Daoy (cell line): ENCODE data around the gene AKAP9. TPM values are rescaled to one million over a fixed set of nuclear protein-coding genes. Genes with fewer than 3 reads are reported as not detected.
"Not testable (repeated sequence)": the region's sequence is repeated elsewhere in the genome, so short reads cannot be mapped to it uniquely, and the experiment has no call there.

Source experiments
- DNase-seq: peaks from one replicate; pipeline ENCODE4 v3.0.0-alpha.2; 2015; ENCODE audit warnings: low read depth
- total RNA-seq: library from RNA; depleted of rRNA; stranded (reverse); fragments of >200 nt; shearing (Covaris generic); gene quantifications from 2 replicates; pipeline ENCODE4 v1.2.3, GENCODE V29; 2014

Gene AKAP9
- total RNA-seq, 1 experiment from 2014 or later = 34.2 TPM

DNA sequence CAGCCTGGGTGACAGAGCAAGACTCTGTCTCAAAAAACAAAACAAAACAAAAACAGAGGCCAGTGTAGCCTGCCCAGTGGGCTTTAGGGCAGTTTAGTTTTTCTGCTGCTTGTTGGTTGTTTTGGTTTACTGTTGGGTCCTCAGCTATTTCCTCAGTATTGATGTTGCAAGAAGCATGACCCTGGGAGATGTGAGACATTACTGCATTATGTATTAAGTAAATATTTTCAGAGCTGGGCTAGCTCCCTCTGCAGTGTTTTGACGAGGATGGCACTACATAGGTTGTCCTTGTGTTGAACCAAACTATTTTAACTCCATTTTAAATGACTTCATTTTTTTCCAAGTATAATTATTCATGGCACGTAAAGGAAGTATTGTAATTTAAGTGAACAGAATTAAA, 4.8 kb downstream of the AKAP9 start:
- DNase-seq = no peak

DNA sequence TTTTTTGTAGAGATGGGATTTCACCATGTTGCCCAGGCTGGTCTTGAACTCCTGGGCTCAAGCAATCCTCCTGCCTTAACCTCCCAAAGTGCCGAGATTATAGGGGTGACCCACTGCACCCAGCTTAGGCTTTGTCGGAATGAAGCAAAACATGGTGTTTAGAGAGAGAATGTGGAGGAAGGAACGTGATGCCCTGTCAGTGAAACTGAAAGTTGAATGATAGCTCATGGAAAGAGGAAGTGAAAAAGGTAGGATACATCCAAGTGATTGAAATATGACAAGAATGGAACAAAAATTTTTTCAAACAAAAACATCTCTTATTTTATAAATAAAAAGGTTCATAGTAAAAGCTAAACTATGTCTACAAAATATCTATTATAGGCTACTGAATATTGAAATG, 5.9 kb downstream of the AKAP9 start:
- no peak for DNase-seq

DNA sequence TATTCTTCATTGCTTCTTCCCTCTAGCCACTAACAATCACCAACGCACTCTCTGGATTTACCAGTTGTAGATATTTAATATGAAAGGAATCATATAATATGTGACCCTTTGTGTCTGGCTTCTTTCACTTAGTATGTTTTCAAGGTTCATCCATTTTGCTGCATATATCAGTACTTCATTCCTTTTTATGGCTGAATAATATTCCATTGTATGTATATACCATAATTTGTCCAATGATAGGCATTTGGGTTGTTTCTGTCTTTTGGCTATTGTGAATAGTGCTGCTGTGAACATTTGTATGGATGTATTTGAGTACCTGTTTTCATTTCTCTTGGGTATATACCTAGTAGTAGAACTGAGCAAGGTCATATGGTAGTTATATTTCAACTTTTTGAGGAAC, 7.3 kb downstream of the AKAP9 start:
- no peak for DNase-seq

DNA sequence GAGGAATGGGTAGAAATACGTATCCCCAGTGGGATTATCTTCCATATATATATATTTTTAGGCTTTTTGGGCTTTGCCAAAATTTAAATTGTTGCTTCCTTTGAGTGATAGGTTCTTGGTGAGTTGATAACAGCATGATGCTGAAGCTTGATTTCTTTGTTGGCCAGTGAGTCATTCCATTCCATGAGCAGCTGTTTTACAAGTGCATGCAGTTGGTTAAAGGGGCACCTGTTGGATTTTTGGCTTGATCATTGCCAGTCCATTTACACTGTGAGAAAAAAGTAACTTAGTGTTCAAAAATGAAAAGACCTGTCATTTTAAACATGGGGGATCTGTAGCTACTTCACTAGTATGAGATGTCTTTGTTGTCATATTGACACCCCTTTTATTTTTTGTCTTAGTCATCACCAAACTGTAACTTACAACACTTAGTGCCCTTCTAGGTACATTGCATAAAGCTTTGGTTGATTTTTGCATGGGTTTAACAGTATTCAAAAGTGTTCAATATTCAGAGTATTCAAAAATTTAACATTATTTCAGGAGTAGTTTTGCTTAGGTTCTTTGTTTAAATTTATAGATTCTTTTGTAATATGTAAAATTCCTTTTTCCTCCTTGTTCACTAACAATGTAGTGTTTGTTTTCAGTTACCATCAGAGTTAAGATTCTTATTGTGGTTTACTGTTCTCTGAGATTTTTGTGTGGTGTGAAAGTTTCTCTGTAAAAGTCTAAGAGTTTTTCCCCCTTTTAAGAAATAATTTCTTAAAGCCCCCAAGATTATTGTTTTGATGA, 8.8 kb downstream of the AKAP9 start:
- DNase-seq = peak; percentile 30

DNA sequence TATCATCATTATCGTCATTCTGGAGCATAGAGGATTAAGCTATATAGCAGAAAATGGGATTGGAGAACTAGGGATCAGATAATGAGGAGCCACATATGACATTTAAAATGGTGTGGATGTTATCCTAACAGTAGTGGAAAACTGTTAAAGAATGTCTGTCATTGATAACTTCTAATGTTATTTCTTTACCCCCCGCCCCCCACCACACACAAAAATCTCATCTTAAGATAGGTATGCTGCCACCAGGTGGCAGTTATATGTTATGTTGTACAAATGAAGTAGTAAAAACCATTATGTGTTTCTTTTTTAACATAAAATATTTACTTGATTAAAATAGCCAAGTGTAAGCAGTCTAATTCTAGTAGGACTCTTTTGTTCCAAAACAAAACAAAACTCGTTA, 13.0 kb downstream of the AKAP9 start:
- no peak for DNase-seq

DNA sequence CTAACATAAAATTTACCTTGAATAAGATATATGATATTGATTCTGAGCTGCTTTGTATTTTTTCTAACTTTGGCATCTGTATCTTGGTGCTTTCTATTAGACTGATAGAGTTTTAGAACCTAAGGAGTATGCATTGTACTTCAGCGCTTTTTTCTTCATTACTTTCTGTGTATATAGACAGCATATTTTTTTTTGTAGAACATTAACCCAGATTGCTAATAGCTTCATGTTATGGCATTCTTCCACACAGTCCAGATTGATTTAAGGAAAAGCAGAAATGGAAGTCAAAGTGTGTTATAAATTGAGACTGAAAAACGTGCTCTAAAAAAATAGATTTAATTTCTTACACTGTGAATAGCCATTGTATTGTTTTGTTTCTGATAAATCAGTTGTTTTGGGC, 15.8 kb downstream of the AKAP9 start:
- DNase-seq = not testable (repeated sequence)

DNA sequence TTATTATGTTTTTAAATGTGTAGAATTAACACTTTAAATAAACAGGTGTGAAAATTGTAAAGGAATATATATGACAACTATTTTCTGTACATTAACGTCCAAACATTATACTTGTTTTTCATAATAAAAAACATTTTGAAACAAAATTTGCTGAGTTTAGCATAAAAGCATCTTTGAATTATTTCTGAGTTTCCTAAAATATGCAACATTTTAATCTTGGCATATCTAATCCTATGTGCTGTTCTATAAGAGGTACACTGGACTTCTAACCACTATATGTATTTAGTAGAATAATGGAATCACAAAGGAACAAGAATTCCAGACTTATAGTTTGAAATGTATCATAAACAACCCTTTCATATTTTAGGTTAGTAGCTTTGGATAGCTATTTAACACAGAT, 16.6 kb downstream of the AKAP9 start:
- no peak for DNase-seq

DNA sequence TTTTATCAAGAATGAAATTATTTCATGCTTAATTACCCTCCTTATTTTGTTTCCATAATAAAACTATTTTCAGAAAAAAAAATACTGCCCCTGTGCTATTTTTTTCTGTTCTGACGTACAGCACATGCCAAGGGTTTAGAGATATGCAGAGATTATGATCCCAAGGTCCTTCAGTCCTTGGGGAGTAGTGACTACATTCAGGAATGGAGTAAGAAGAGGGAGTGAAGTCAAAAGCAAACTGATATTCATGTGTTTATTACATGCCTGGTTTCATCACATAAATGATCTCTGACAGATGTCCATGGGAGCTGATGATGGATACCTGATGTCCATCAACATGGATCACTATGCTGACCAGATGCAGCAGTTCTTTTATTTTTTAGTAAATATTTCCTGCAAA, 17.2 kb downstream of the AKAP9 start:
- no peak for DNase-seq

DNA sequence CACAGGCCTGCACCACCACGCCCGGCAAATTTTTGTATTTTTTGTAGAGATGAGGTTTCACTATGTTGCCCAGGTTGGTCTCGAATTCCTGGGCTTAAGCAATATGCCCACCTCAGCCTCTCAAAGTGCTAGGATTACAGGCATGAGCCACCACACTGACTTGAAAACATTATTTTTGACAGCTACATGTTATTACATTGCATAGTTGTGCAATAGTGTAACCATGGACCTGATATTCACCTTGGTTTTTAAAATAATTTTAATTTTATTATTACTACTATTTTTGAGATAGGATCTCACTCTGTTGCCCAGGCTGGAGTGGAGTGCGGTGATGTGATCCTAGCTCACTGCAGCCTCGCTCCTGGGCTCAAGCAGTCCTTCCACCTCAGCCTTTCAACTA, 18.4 kb downstream of the AKAP9 start:
- DNase-seq = no peak

DNA sequence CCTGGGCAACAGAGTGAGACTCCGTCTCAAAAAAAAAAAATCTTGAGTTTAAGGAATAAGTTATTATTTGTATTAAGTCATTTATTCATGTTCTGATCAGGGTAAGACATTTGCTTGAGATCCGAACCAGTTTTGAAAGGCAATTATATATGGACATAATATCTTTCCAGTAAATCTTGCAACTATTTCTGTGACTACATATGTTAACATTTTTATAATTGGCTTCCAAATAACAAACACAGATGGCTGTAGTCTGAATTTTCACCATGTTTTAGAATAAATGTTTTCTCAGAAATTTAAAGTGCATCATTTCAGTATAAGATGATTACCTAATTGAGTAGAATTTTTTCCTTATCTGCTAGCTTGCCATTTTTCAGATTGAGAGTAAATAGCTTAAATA, 21.2 kb downstream of the AKAP9 start:
- no peak for DNase-seq

DNA sequence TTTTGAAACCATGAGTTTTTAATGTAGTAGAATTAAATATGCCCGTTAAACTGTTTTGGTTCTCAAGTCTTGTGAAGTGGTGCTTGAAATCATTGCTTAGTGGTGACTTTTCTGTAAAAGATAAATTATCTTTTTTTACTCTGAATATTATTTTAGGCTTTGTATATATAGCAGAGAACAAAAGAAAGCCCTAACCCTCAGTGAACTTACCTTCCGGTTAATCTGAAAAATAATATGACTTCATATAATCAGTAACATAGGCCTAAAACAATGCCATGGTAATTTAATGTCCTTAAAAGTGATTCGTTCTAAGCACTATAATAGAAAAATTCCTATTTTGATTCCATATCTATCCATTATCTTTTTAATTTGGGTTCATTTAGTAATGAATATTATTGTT, 21.8 kb downstream of the AKAP9 start:
- no peak for DNase-seq

DNA sequence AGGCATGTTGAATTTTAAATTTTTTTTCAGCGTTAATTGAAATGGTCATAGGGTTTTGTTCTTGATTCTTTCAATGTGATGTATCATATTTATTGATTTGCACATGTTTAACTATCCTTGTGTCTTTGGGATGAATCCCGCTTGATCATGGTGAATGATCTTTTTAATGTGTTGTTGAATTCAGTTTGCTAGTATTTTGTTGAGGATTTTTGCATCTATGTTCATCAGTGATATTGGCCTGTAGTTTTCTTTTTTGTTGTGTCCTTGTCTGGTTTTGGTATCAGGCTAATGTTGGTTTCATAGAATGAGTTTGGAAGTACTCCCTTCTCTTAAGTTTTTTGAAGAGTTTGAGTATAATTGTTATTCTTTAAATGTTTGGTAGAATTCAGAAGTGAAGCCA, 26.9 kb downstream of the AKAP9 start:
- not testable (repeated sequence) for DNase-seq

DNA sequence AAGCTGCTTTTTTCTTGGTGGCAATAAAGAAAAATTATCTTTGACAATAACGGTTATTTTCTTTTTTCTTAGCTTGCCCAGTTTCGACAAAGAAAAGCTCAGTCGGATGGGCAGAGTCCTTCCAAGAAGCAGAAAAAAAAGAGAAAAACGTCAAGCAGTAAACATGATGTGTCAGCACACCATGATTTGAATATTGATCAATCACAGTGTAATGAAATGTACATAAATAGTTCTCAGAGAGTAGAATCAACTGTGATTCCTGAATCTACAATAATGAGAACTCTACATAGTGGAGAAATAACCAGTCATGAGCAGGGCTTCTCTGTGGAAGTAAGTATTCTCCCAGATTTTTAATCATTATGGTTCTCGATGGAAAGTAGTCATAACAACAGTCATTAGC, 33.0 kb downstream of the AKAP9 start:
- DNase-seq = no peak

DNA sequence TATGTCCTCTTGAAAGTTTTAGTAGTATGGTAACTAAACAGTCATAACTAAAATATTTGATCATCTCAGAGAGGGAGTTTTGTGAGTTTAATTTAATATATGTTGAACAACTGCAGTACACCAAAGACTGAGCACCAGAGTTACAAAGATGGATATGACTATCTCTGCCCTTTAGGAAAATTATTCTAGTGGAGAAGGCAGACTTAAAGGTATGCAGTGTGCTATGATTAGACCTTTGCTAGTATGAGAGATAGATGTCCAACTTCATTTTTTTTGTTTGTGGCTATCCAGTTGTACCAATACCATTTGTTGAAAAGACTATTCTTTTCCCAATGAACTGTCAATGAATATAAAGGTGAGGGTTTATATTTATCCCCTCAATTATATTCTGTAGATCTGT, 33.4 kb downstream of the AKAP9 start:
- no peak for DNase-seq

DNA sequence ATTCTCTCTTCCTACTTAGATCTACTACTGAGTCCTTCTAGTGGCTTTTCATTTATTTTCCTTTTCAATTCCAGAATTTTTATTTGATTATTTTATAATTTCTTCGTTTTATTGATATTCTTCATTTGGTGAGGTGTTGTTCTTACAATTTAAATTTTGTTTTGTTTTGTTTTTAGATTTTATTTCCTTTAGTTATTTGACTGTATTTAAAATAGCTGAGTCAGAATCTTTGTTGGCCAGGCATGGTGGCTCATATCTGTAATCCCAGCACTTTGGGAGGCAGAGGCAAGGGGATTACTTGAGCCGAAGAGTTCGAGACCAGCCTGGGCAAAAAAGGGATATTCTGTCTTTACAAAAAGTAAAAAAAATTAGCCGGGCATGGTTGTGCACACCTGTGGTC, 36.1 kb downstream of the AKAP9 start:
- DNase-seq = no peak

DNA sequence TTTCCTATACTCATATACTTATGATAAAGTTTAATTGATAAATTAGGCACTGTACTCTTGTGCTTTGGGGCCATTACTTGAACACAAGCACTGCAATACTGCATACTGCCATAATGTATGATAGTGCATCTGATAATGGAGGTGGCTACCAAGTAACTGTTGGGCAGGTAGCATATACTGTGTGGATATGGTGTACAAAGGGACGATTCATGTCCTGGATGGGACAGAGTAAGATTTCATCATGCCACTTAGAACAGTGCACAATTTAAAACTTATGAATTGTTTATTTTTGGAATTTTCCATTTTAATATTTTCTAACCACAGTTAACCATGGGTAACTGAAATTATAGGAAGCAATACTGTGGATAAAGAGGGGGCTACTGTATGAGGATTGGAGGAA, 38.9 kb downstream of the AKAP9 start:
- no peak for DNase-seq

DNA sequence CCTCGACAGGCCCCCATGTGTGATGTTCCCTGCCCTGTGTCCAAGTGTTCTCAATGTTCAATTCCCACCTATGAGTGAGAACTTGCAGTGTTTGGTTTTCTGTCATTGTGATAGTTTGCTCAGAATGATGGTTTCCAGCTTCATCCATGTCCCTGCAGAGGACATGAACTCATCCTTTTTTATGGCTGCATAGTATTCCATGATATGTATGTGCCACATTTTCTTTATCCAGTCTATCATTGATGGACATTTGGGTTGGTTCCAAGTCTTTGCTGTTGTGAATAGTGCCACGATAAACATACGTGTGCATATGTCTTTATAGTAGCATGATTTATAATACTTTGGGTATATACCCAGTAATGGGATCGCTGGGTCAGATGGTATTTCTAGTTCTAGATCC, 41.7 kb downstream of the AKAP9 start:
- DNase-seq = not testable (repeated sequence)

DNA sequence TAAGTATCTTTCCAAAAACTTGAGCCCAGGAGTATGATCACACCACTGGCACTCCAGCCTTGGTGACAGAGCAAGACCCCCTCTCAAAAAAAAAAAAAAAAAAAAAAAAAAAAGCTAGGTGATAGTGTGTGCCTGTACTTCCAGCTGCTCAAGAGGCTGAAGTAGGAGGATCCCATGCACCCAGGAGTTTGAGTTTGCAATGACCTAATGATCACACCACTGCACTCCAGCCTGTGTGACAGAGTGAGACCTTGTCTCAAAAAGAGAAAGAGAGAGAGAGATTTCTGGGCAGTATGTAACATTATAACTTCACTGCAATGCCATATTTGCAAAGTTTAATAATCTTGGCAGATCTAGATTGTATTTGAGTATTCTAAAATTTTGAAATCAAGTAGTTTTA, 47.6 kb downstream of the AKAP9 start:
- DNase-seq = no peak

DNA sequence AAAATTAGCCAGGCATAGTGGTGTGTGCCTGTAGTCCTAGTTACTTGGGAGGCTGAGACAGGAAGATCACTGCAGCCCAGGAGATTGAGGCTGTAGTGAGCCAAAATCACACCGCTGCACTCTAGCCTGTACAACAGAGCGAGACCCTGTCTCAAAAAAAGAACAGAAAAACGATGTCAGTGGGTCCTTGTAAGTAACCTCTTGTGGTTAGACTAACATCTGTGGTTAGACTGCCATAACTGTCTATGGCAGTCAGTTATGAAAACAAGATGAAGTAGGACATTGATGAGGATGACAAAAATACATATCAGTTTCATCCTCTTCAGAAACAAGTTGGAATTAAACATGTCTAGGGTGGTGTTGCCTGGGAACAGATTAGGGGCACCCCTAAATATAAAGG, 53.3 kb downstream of the AKAP9 start:
- no peak for DNase-seq

DNA sequence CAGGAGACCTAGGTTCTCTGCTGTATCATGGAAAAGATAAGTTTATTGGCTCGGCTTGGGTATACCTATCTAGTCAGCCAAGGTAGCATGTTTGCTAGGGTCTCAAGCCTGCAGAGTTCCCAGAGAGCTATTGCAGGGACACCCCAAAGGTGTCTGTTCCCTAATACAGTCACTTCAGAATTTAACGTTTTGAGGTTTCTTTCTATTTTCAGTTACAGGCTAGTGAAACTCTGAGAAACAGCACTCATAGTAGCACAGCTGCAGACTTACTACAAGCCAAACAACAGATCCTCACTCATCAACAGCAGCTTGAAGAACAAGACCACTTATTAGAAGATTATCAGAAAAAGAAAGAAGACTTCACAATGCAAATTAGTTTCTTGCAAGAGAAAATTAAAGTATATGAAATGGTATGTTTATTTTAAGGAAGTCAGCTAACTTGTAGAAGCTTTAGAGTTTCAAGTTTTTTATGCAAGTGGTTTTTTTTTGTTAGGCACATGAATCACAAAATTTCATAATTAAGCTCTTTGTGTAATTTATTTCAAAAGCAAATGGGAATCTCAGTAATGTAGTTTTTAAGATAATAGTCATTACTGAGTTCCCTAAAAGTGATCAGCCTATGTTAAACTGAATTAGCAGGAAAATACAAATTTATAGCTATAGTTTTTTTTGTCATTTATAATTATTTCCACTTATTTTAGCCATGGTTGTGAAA, 54.9 kb downstream of the AKAP9 start:
- no peak for DNase-seq

DNA sequence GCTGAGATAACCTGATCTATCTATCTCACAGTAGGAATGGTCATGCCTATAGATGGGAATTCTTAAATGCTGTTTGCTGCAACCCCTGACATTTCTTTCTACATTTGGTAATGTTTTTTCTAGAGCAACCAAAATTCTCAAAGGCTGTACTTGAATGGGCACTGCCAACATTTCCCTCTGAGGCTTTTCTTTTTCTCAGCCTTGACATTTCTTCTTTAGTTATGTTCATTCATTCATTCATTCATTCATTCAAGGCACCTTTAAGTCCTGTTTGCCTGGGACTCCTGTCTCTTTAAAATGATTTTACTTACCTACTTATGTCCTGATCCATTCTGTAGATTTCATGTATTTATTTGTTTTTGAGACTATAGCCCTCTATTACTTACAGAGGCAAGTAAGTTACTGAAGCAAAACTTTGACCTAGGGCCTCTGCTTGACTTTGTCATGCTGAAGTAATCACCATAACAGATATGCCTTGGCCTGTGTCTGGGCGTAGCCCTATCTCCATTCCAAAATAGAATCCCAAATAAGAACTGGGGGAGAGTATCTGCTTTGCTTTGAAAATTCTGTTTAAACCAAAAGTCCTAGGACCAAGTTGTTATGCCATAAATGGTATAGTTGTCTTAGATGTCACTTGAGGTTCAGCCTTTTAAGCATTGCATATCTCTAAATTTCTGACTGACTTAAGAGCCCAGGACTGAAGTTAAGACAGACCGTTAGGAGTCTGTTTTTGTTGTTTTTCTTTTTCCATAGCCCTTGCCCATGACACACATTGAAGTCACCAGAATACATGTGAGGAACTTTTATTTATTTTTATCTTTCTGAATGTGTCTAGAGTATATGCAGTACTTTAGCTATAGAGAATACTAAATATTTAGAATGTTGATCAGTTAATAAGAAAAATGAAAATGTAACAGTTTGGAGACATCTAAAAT, 59.2 kb downstream of the AKAP9 start:
- no peak for DNase-seq

DNA sequence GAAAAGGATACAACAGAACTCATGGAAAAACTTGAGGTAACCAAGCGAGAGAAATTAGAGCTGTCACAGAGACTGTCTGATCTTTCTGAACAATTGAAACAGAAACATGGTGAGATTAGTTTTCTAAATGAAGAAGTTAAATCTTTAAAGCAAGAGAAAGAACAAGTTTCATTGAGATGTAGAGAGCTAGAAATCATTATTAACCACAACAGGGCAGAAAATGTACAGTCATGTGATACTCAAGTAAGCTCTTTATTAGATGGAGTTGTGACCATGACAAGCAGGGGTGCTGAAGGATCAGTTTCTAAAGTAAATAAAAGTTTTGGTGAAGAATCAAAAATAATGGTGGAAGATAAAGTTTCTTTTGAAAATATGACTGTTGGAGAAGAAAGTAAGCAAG, 62.1 kb downstream of the AKAP9 start:
- DNase-seq = no peak
